IMR-90 (cell line): ENCODE results near the gene FPR2. TPM values are rescaled to one million over a fixed set of nuclear protein-coding genes. Genes with fewer than 3 reads are reported as not detected.

ENCODE experiments used
- ATAC-seq: fragments of 200-7000 bp; cut with Tn5 transposase; 2 replicates; pipeline ENCODE4 v1.9.1; 2020; ENCODE audit warnings: low read depth, mild to moderate bottlenecking, moderate library complexity
- BruUV-seq: library from RNA; stranded (reverse); fragments of 400-500 nt; replicated peaks from 2 replicates; lab custom pipeline; 2021; lab: Mats Ljungman, UMichigan
- CTCF ChIA-PET: fragments of 300-600 bp; formaldehyde crosslinking; extraction: SDS; loops from one replicate; lab custom pipeline; 2021; ENCODE audit warnings: antibody characterized with exemption; lab: Yijun Ruan, JAX
- POLR2A ChIA-PET: fragments of 300-600 bp; sonication (Branson Sonifier 250); formaldehyde crosslinking; loops from one replicate; lab custom pipeline; 2022; ENCODE audit warnings: antibody characterized with exemption; ENCODE audit not compliant: unreplicated experiment; lab: Charles Lee
- DNase-seq: peaks from one replicate; pipeline ENCODE4 v3.0.0; 2013
- H2AFZ ChIP-seq: replicated peaks from 2 replicates; pipeline ENCODE3; 2013; ENCODE audit warnings: low read length, mild to moderate bottlenecking; ENCODE audit not compliant: poor library complexity
- H2AK5ac ChIP-seq: 2 replicates; pipeline ENCODE4 v1.6.1; 2013; ENCODE audit warnings: low read depth, low read length, inconsistent platforms
- H2AK9ac ChIP-seq: replicated peaks from 2 replicates; pipeline ENCODE3; 2013; ENCODE audit warnings: mild to moderate bottlenecking, low read depth, low read length, moderate library complexity; ENCODE audit not compliant: poor library complexity
- H2BK120ac ChIP-seq: 2 replicates; pipeline ENCODE4 v1.6.1; 2013; ENCODE audit warnings: low read depth, low read length, inconsistent platforms
- H2BK15ac ChIP-seq: 3 replicates; pipeline ENCODE4 v1.6.1; 2013; ENCODE audit warnings: low read depth, low read length, inconsistent platforms
- H2BK20ac ChIP-seq: 2 replicates; pipeline ENCODE4 v1.6.1; 2013; ENCODE audit warnings: low read depth, mild to moderate bottlenecking, inconsistent platforms, low read length, moderate library complexity
- H2BK5ac ChIP-seq: 2 replicates; pipeline ENCODE4 v1.6.1; 2013; ENCODE audit warnings: mild to moderate bottlenecking, low read depth, low read length, inconsistent platforms; ENCODE audit not compliant: poor library complexity, severe bottlenecking
- H3K14ac ChIP-seq: replicated peaks from 2 replicates; pipeline ENCODE4 v1.6.1; 2013; ENCODE audit warnings: low read depth, low read length, inconsistent platforms
- H3K18ac ChIP-seq: 2 replicates; pipeline ENCODE4 v1.6.1; 2013; ENCODE audit warnings: low read depth, low read length, control low read depth
- H3K23ac ChIP-seq: 2 replicates; pipeline ENCODE4 v1.6.1; 2013; ENCODE audit warnings: low read depth, low read length, inconsistent platforms
- H3K27ac ChIP-seq: 2 replicates; pipeline ENCODE4 v1.5.1; 2013; ENCODE audit warnings: mild to moderate bottlenecking, control low read depth, low read length; ENCODE audit not compliant: insufficient read depth
- H3K27me3 ChIP-seq: 2 replicates; pipeline ENCODE4 v1.6.1; 2013; ENCODE audit warnings: low read length; ENCODE audit not compliant: control insufficient read depth, insufficient read depth
- H3K36me3 ChIP-seq: 2 replicates; pipeline ENCODE4 v1.6.1; 2013; ENCODE audit warnings: low read length, mixed read lengths; ENCODE audit not compliant: control insufficient read depth, insufficient read depth
- H3K4ac ChIP-seq: 2 replicates; pipeline ENCODE4 v1.6.1; 2013; ENCODE audit warnings: low read depth, low read length, inconsistent platforms
- H3K4me1 ChIP-seq: 2 replicates; pipeline ENCODE4 v1.6.1; 2013; ENCODE audit warnings: low read length, mixed read lengths; ENCODE audit not compliant: control insufficient read depth, insufficient read depth
- H3K4me2 ChIP-seq: 2 replicates; pipeline ENCODE4 v1.6.1; 2013; ENCODE audit warnings: low read depth, mild to moderate bottlenecking, control low read depth, low read length, moderate library complexity
- H3K4me3 ChIP-seq: 2 replicates; pipeline ENCODE4 v1.5.1; 2013; ENCODE audit warnings: low read depth, mild to moderate bottlenecking, control low read depth, low read length, moderate library complexity; ENCODE audit not compliant: insufficient read depth
- H3K56ac ChIP-seq: 2 replicates; pipeline ENCODE4 v1.6.1; 2013; ENCODE audit warnings: low read length, inconsistent platforms; ENCODE audit not compliant: insufficient read depth; ENCODE audit errors: extremely low read depth
- H3K79me1 ChIP-seq, 2 experiments: 2 replicates each; pipeline ENCODE4 v1.6.1; 2013; ENCODE audit warnings: low read length in 2 of 2, inconsistent platforms in 1 of 2, low read depth in 1 of 2
- H3K9ac ChIP-seq: 2 replicates; pipeline ENCODE4 v1.6.1; 2013; ENCODE audit warnings: low read depth, low read length, control low read depth
- H3K9me1 ChIP-seq: 2 replicates; pipeline ENCODE4 v1.6.1; 2013; ENCODE audit warnings: low read length, inconsistent platforms; ENCODE audit not compliant: insufficient read depth
- H3K9me3 ChIP-seq: 2 replicates; pipeline ENCODE4 v1.6.1; 2013; ENCODE audit warnings: low read length; ENCODE audit not compliant: control insufficient read depth, insufficient read depth
- H4K20me1 ChIP-seq: 2 replicates; pipeline ENCODE4 v1.6.1; 2013; ENCODE audit warnings: low read length, inconsistent platforms; ENCODE audit not compliant: insufficient read depth
- H4K5ac ChIP-seq: 2 replicates; pipeline ENCODE4 v1.6.1; 2013; ENCODE audit warnings: mild to moderate bottlenecking, low read depth, low read length, control low read depth
- H4K8ac ChIP-seq, 2 experiments: 2 replicates each; pipeline ENCODE4 v1.6.1; 2013; ENCODE audit warnings: low read depth in 2 of 2, low read length in 2 of 2, control low read depth in 1 of 2, inconsistent platforms in 1 of 2
- H4K91ac ChIP-seq: 2 replicates; pipeline ENCODE4 v1.6.1; 2013; ENCODE audit warnings: low read depth, low read length, inconsistent platforms; ENCODE audit not compliant: insufficient read depth
- CHD1 ChIP-seq: IDR thresholded peaks from 2 replicates; pipeline ENCODE4 v1.6.1; 2012; ENCODE audit warnings: low read depth, low read length, improper control_type of control experiment
- MAFK ChIP-seq: IDR thresholded peaks from 2 replicates; pipeline ENCODE4 v1.6.1; 2012; ENCODE audit warnings: low read depth, low read length, improper control_type of control experiment
- NFE2L2 ChIP-seq: fragments of 150-350 bp; IDR thresholded peaks from 2 replicates; pipeline ENCODE4 v1.6.1; 2016; ENCODE audit warnings: low read depth, mild to moderate bottlenecking, low read length
- POLR2A ChIP-seq: IDR thresholded peaks from 2 replicates; pipeline ENCODE4 v1.6.1; 2012; ENCODE audit warnings: mild to moderate bottlenecking, low read depth, low read length
- RAD21 ChIP-seq: IDR thresholded peaks from 2 replicates; pipeline ENCODE4 v1.6.1; 2012; ENCODE audit warnings: low read length, improper control_type of control experiment
- RCOR1 ChIP-seq: IDR thresholded peaks from 2 replicates; pipeline ENCODE4 v1.6.1; 2012; ENCODE audit warnings: mild to moderate bottlenecking, low read length, improper control_type of control experiment; ENCODE audit not compliant: insufficient replicate concordance
- RFX5 ChIP-seq: IDR thresholded peaks from 2 replicates; pipeline ENCODE4 v1.8.0; 2012; ENCODE audit warnings: low read depth, mild to moderate bottlenecking, low read length, moderate library complexity
- SMC3 ChIP-seq: fragments of 150-350 bp; IDR thresholded peaks from 2 replicates; pipeline ENCODE4 v1.6.1; 2016; ENCODE audit warnings: low read depth, mild to moderate bottlenecking, antibody characterized with exemption, low read length, moderate library complexity
- WGBS, 2 experiments: methylation state at CpG; one replicate each; pipeline versions ENCODE4 v1.1.5 to v1.1.7; 2013; ENCODE audit warnings: missing lambda C conversion rate in 2 of 2; ENCODE audit not compliant: insufficient read length in 1 of 2; ENCODE audit errors: extremely low coverage in 2 of 2; 5-methylcytosine and 5-hydroxymethylcytosine counted together
- dilution Hi-C: fragments of 300-500 bp; cut with HindIII; formaldehyde crosslinking; loops from one replicate; pipeline ENCODE4 v1.14.3; 2018; ENCODE audit warnings: low sequenced_read_pairs; ENCODE audit not compliant: unreplicated experiment
- in situ Hi-C: fragments of 300-500 bp; cut with MboI; formaldehyde crosslinking; loops from 3 replicates; pipeline ENCODE4 v1.14.3; 2019; ENCODE audit warnings: low sequenced_read_pairs, inconsistent platforms, mixed read lengths
- intact Hi-C: fragments of 100-400 bp; cut with micrococcal nuclease; formaldehyde crosslinking; loops from 2 replicates; pipeline ENCODE4 v1.10.0; 2022
- polyA plus RNA-seq, 3 experiments: library from polyadenylated mRNA; depleted of rRNA; stranded (reverse); fragments of >200 nt; gene quantifications; 2 replicates each; pipeline ENCODE4 v1.2.3, GENCODE V29; 2012; ENCODE audit warnings: low replicate concordance in 1 of 3
- total RNA-seq: library from RNA; depleted of rRNA; stranded (reverse); fragments of >200 nt; gene quantifications from 2 replicates; pipeline ENCODE4 v1.2.3, GENCODE V29; 2012
- TF ChIP-seq, protein P1 (sequence below): fragments of 150-350 bp; IDR thresholded peaks from 2 replicates; pipeline ENCODE4 v1.6.1; 2016; ENCODE audit warnings: low read depth, mild to moderate bottlenecking, low read length, moderate library complexity, borderline replicate concordance
- TF ChIP-seq, protein P2 (sequence below): conservative IDR thresholded peaks from 2 replicates; pipeline ENCODE4 v1.5.1; 2012; ENCODE audit warnings: mild to moderate bottlenecking, low read depth, low read length, improper control_type of control experiment
- TF ChIP-seq, protein P3 (sequence below): fragments of 150-350 bp; IDR thresholded peaks from 2 replicates; pipeline ENCODE4 v1.6.1; 2017; ENCODE audit warnings: mild to moderate bottlenecking, antibody characterized with exemption, low read length, low read depth

Gene FPR2
- total and polyA plus RNA-seq, 2 of the 4 experiments (the other 2 are of a cell fraction) = not detected

DNA sequence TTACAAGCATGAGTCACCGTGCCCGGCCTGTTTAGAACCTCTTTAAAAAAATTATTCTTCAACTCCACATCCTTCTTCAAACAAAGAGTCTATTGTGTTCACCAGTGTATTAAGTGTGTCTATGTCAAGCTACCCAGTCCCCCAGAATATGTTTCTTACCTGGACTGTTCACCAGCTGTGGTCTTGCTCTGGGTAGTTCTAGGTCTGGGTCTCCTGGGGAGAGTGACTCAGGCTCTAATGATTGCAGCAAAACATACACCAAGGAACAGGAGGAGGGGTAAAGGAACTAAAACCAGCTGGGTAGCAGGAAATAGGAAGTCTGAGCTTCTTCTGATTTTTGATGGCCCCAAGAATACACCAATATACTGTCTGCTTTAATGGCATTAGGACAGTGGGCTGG is 9.3 kb upstream of the FPR2 start, which contains the start of gene FPR1:
Gene FPR1, minus strand, starts transcription at position 224 of the 400 bp plus-strand sequence. CDS start 4,884 bp downstream, outside the sequence.
- H3K4me1 ChIP-seq = no peaks in the 10 kb centered on the region
- no peak within 1 kb of the TSS for H3K23ac ChIP-seq
- H2AFZ ChIP-seq = no peak within 1 kb of the TSS
- no peak within 1 kb of the TSS for H3K4ac ChIP-seq
- DNase-seq (no peak), ATAC-seq (no peak)
- H3K56ac ChIP-seq = no peak within 1 kb of the TSS
- POLR2A ChIA-PET = no interaction called here
- H3K9ac ChIP-seq = no peak within 1 kb of the TSS
- H3K36me3 ChIP-seq = no peaks in the 10 kb centered on the region
- no peak within 1 kb of the TSS for H3K4me2 ChIP-seq
- H2BK120ac ChIP-seq = no peak within 1 kb of the TSS
- no peak within 1 kb of the TSS for H2BK20ac ChIP-seq
- H4K5ac ChIP-seq = no peak within 1 kb of the TSS
- H3K14ac ChIP-seq = no peak within 1 kb of the TSS
- no peak within 1 kb of the TSS for H2AK9ac ChIP-seq
- BruUV-seq = no TSS peak
- H3K9me3 ChIP-seq = peaks cover 6% of the 10 kb centered on the region
- H4K20me1 ChIP-seq = no peaks in the 10 kb centered on the region
- H3K4me3 ChIP-seq = no peak within 1 kb of the TSS
- no peaks in the 10 kb centered on the region for H3K9me1 ChIP-seq
- H2BK15ac ChIP-seq = no peak within 1 kb of the TSS
- no CpG with 5 or more reads among the region's 2 CpGs for WGBS, 2 experiments
- H3K18ac ChIP-seq = no peak within 1 kb of the TSS
- H2BK5ac ChIP-seq = no peak within 1 kb of the TSS
- no peaks in the 10 kb centered on the region for H3K27me3 ChIP-seq
- H3K27ac ChIP-seq = no peak within 1 kb of the TSS
- H4K91ac ChIP-seq = no peak within 1 kb of the TSS
- in situ Hi-C loops = no loop called here
- intact Hi-C loops = no loop called here
- TF ChIP-seq, protein P1, sequence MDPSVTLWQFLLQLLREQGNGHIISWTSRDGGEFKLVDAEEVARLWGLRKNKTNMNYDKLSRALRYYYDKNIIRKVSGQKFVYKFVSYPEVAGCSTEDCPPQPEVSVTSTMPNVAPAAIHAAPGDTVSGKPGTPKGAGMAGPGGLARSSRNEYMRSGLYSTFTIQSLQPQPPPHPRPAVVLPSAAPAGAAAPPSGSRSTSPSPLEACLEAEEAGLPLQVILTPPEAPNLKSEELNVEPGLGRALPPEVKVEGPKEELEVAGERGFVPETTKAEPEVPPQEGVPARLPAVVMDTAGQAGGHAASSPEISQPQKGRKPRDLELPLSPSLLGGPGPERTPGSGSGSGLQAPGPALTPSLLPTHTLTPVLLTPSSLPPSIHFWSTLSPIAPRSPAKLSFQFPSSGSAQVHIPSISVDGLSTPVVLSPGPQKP = no peak
- TF ChIP-seq MAFK (no peak), SMC3 (no peak), RAD21 (no peak), NFE2L2 (no peak), CHD1 (no peak), POLR2A (no peak), RFX5 (no peak), RCOR1 (no peak)
- TF ChIP-seq, protein P2, sequence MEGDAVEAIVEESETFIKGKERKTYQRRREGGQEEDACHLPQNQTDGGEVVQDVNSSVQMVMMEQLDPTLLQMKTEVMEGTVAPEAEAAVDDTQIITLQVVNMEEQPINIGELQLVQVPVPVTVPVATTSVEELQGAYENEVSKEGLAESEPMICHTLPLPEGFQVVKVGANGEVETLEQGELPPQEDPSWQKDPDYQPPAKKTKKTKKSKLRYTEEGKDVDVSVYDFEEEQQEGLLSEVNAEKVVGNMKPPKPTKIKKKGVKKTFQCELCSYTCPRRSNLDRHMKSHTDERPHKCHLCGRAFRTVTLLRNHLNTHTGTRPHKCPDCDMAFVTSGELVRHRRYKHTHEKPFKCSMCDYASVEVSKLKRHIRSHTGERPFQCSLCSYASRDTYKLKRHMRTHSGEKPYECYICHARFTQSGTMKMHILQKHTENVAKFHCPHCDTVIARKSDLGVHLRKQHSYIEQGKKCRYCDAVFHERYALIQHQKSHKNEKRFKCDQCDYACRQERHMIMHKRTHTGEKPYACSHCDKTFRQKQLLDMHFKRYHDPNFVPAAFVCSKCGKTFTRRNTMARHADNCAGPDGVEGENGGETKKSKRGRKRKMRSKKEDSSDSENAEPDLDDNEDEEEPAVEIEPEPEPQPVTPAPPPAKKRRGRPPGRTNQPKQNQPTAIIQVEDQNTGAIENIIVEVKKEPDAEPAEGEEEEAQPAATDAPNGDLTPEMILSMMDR = no peak
- TF ChIP-seq, protein P3, sequence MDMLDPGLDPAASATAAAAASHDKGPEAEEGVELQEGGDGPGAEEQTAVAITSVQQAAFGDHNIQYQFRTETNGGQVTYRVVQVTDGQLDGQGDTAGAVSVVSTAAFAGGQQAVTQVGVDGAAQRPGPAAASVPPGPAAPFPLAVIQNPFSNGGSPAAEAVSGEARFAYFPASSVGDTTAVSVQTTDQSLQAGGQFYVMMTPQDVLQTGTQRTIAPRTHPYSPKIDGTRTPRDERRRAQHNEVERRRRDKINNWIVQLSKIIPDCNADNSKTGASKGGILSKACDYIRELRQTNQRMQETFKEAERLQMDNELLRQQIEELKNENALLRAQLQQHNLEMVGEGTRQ = no peak
- no peaks in the 10 kb centered on the region for H3K79me1 ChIP-seq
- CTCF ChIA-PET = no interaction called here
- dilution Hi-C loops = no loop called here
- no peak within 1 kb of the TSS for H2AK5ac ChIP-seq
- H4K8ac ChIP-seq = no peak within 1 kb of the TSS
